HepG2 (cell line): ENCODE results near the gene CD9. TPM values are rescaled to one million over a fixed set of nuclear protein-coding genes. Genes with fewer than 3 reads are reported as not detected.
A peak's percentile ranks its signal among the peaks of the same experiment; 100 is the strongest.

Source experiments
- ATM ChIP-seq: fragments of 450-650 bp; IDR thresholded peaks from 2 replicates; pipeline ENCODE4 v1.7.1; 2017; ENCODE audit warnings: mild to moderate bottlenecking, borderline replicate concordance
- FOXA3 ChIP-seq: IDR thresholded peaks from 2 replicates; pipeline ENCODE4 v1.6.1; 2016; ENCODE audit warnings: missing genetic modification reagents, missing compliant biosample characterization
- HOXA5 ChIP-seq: sonication (generic); formaldehyde crosslinking; IDR thresholded peaks from 2 replicates; pipeline ENCODE4 v1.4.0; 2020; ENCODE audit warnings: missing genetic modification reagents
- JDP2 ChIP-seq: sonication (generic); formaldehyde crosslinking; IDR thresholded peaks from 2 replicates; pipeline ENCODE4 v1.8.1; 2022; ENCODE audit warnings: missing genetic modification reagents, borderline replicate concordance
- JUNB ChIP-seq: sonication (generic); formaldehyde crosslinking; IDR thresholded peaks from 2 replicates; pipeline ENCODE4 v1.8.0; 2022; ENCODE audit warnings: missing genetic modification reagents, mild to moderate bottlenecking, borderline replicate concordance
- MTF2 ChIP-seq: sonication (generic); formaldehyde crosslinking; IDR thresholded peaks from 2 replicates; pipeline ENCODE4 v1.5.0; 2020; ENCODE audit warnings: missing genetic modification reagents, borderline replicate concordance
- MZF1 ChIP-seq: sonication (generic); formaldehyde crosslinking; IDR thresholded peaks from 2 replicates; pipeline ENCODE4 v1.8.1; 2023; ENCODE audit warnings: mild to moderate bottlenecking, missing genetic modification reagents, borderline replicate concordance
- POLR2G ChIP-seq: fragments of 200-400 bp; formaldehyde crosslinking; IDR thresholded peaks from 2 replicates; pipeline ENCODE4 v1.6.1; 2018; ENCODE audit warnings: mild to moderate bottlenecking, low read depth, low read length, moderate library complexity
- RXRA ChIP-seq: sonication (generic); formaldehyde crosslinking; IDR thresholded peaks from 2 replicates; pipeline ENCODE4 v1.5.1; 2020; ENCODE audit warnings: missing genetic modification reagents
- SMC3 ChIP-seq: IDR thresholded peaks from 2 replicates; pipeline ENCODE4 v1.6.1; 2011; ENCODE audit warnings: low read length, improper control_type of control experiment
- TBX3 ChIP-seq: fragments of 450-650 bp; IDR thresholded peaks from 2 replicates; pipeline ENCODE4 v1.6.1; 2017; ENCODE audit warnings: antibody characterized with exemption, mild to moderate bottlenecking, inconsistent platforms, borderline replicate concordance
- ZBTB8A ChIP-seq: sonication (generic); formaldehyde crosslinking; IDR thresholded peaks from 2 replicates; pipeline ENCODE4 v1.4.0; 2020; ENCODE audit warnings: mild to moderate bottlenecking, low read depth, missing genetic modification reagents, borderline replicate concordance
- ZFP90 ChIP-seq: sonication (generic); formaldehyde crosslinking; IDR thresholded peaks from 2 replicates; pipeline ENCODE4 v1.8.0; 2022; ENCODE audit warnings: missing genetic modification reagents, mild to moderate bottlenecking, inconsistent platforms, borderline replicate concordance
- ZNF205 ChIP-seq: IDR thresholded peaks from 2 replicates; pipeline ENCODE4 v1.6.1; 2018; ENCODE audit warnings: missing biosample characterization, missing genetic modification reagents
- ZSCAN31 ChIP-seq: sonication (generic); formaldehyde crosslinking; IDR thresholded peaks from 2 replicates; pipeline ENCODE4 v1.5.0; 2020; ENCODE audit warnings: low read depth, mild to moderate bottlenecking, missing genetic modification reagents
- polyA plus RNA-seq, 8 experiments: library from polyadenylated mRNA; depleted of rRNA in 3 of 8; stranded (reverse) in 7 of 8; unstranded in 1 of 8; fragments of >200 nt; fragmentation: Illumina TruSeq in 4 of 8; extraction: Trizol in 4 of 8; gene quantifications; 2 replicates each; pipeline versions ENCODE4 v1.2.1 to v1.2.3, GENCODE V29; 2011 to 2016; ENCODE audit warnings: low read depth in 4 of 8, missing spikeins in 1 of 8, mixed read lengths in 1 of 8; ENCODE audit not compliant: insufficient read depth in 1 of 8
- total RNA-seq, 5 experiments: library from RNA; depleted of rRNA; stranded (reverse); fragments of >200 nt; fragmentation: Illumina TruSeq; extraction: Trizol; gene quantifications; 2 replicates each; pipeline ENCODE4 v1.2.3, GENCODE V29; 2016; ENCODE audit warnings: low read depth in 1 of 5
- TF ChIP-seq, protein P1 (sequence below): sonication (generic); formaldehyde crosslinking; IDR thresholded peaks from 2 replicates; pipeline ENCODE4 v1.5.0; 2020; ENCODE audit warnings: mild to moderate bottlenecking, missing genetic modification reagents, borderline replicate concordance
- TF ChIP-seq, protein P2 (sequence below): fragments of 450-650 bp; IDR thresholded peaks from 2 replicates; pipeline ENCODE4 v1.6.1; 2016
- TF ChIP-seq, protein P3 (sequence below): sonication (generic); formaldehyde crosslinking; IDR thresholded peaks from 2 replicates; pipeline ENCODE4 v1.4.0; 2020; ENCODE audit warnings: missing genetic modification reagents
- TF ChIP-seq, protein P4 (sequence below): IDR thresholded peaks from 2 replicates; pipeline ENCODE4 v1.6.1; 2018; ENCODE audit warnings: missing genetic modification reagents
- TF ChIP-seq, protein P5 (sequence below): sonication (generic); formaldehyde crosslinking; conservative IDR thresholded peaks from 2 replicates; pipeline ENCODE4 v1.4.0; 2020; ENCODE audit warnings: missing genetic modification reagents
- TF ChIP-seq, protein P6 (sequence below): sonication (generic); formaldehyde crosslinking; IDR thresholded peaks from 2 replicates; pipeline ENCODE4 v1.5.1; 2020; ENCODE audit warnings: missing genetic modification reagents, mild to moderate bottlenecking, borderline replicate concordance

Gene CD9
- total and polyA plus RNA-seq, 2 of the 13 experiments (the other 11 are each of a cell fraction or from before 2014, with no cell fraction given), result 5.8 to 38.3 TPM

DNA sequence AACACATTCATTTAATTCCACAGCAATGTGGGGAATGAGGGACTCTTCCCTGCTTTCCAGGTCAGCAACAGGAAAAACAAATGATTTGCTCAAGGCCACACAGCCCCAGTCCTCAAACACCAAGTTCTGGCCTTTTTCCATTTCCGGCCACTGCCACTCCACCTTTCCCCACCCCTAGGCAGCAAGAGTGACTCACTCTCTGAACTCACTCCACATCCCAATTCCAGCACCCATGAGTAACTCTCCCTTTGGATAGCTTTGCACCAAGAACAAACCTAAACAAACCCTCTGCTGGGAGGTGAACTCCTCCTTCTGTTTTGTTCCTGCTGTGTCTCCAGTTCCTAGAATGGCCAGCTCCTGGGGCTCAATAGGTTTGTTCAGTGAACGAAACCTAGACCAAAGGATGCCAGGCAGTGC, 79.9 kb downstream of the CD9 start (continued):
- TF ChIP-seq, protein P1, sequence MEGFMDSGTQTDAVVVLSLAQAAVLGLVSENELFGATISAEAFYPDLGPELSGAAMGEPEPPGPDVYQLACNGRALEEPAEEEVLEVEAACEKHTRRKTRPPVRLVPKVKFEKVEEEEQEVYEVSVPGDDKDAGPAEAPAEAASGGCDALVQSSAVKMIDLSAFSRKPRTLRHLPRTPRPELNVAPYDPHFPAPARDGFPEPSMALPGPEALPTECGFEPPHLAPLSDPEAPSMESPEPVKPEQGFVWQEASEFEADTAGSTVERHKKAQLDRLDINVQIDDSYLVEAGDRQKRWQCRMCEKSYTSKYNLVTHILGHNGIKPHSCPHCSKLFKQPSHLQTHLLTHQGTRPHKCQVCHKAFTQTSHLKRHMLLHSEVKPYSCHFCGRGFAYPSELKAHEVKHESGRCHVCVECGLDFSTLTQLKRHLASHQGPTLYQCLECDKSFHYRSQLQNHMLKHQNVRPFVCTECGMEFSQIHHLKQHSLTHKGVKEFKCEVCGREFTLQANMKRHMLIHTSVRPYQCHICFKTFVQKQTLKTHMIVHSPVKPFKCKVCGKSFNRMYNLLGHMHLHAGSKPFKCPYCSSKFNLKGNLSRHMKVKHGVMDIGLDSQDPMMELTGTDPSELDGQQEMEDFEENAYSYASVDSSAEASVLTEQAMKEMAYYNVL, result peak; percentile 93
- peak; percentile 70 for TF ChIP-seq FOXA3 (CRISPR knock-in tag)
- no peak for TF ChIP-seq MZF1 (CRISPR knock-in tag)
- no peak for TF ChIP-seq SMC3
- TF ChIP-seq, protein P2, sequence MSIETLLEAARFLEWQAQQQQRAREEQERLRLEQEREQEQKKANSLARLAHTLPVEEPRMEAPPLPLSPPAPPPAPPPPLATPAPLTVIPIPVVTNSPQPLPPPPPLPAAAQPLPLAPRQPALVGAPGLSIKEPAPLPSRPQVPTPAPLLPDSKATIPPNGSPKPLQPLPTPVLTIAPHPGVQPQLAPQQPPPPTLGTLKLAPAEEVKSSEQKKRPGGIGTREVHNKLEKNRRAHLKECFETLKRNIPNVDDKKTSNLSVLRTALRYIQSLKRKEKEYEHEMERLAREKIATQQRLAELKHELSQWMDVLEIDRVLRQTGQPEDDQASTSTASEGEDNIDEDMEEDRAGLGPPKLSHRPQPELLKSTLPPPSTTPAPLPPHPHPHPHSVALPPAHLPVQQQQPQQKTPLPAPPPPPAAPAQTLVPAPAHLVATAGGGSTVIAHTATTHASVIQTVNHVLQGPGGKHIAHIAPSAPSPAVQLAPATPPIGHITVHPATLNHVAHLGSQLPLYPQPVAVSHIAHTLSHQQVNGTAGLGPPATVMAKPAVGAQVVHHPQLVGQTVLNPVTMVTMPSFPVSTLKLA, result no peak
- no peak for TF ChIP-seq TBX3
- TF ChIP-seq, protein P3, sequence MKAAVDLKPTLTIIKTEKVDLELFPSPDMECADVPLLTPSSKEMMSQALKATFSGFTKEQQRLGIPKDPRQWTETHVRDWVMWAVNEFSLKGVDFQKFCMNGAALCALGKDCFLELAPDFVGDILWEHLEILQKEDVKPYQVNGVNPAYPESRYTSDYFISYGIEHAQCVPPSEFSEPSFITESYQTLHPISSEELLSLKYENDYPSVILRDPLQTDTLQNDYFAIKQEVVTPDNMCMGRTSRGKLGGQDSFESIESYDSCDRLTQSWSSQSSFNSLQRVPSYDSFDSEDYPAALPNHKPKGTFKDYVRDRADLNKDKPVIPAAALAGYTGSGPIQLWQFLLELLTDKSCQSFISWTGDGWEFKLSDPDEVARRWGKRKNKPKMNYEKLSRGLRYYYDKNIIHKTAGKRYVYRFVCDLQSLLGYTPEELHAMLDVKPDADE, result no peak
- no peak for TF ChIP-seq ZBTB8A (CRISPR knock-in tag)
- TF ChIP-seq, protein P4, sequence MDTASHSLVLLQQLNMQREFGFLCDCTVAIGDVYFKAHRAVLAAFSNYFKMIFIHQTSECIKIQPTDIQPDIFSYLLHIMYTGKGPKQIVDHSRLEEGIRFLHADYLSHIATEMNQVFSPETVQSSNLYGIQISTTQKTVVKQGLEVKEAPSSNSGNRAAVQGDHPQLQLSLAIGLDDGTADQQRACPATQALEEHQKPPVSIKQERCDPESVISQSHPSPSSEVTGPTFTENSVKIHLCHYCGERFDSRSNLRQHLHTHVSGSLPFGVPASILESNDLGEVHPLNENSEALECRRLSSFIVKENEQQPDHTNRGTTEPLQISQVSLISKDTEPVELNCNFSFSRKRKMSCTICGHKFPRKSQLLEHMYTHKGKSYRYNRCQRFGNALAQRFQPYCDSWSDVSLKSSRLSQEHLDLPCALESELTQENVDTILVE (CRISPR knock-in tag), result peak; percentile 23; the same call in 1 of the 2 replicates
- TF ChIP-seq, protein P5, sequence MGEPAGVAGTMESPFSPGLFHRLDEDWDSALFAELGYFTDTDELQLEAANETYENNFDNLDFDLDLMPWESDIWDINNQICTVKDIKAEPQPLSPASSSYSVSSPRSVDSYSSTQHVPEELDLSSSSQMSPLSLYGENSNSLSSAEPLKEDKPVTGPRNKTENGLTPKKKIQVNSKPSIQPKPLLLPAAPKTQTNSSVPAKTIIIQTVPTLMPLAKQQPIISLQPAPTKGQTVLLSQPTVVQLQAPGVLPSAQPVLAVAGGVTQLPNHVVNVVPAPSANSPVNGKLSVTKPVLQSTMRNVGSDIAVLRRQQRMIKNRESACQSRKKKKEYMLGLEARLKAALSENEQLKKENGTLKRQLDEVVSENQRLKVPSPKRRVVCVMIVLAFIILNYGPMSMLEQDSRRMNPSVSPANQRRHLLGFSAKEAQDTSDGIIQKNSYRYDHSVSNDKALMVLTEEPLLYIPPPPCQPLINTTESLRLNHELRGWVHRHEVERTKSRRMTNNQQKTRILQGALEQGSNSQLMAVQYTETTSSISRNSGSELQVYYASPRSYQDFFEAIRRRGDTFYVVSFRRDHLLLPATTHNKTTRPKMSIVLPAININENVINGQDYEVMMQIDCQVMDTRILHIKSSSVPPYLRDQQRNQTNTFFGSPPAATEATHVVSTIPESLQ (CRISPR knock-in tag), result no peak
- no peak for TF ChIP-seq POLR2G
- TF ChIP-seq RXRA, result no peak
- no peak for TF ChIP-seq ZNF205 (CRISPR knock-in tag)
- no peak for TF ChIP-seq ZFP90 (CRISPR knock-in tag)
- peak; percentile 73; the same call in 1 of the 2 replicates for TF ChIP-seq JUNB
- no peak for TF ChIP-seq HOXA5
- TF ChIP-seq JDP2, result no peak
- no peak for TF ChIP-seq ATM
- no peak for TF ChIP-seq MTF2 (CRISPR knock-in tag)
- TF ChIP-seq ZSCAN31 (CRISPR knock-in tag), result no peak
- TF ChIP-seq, protein P6, sequence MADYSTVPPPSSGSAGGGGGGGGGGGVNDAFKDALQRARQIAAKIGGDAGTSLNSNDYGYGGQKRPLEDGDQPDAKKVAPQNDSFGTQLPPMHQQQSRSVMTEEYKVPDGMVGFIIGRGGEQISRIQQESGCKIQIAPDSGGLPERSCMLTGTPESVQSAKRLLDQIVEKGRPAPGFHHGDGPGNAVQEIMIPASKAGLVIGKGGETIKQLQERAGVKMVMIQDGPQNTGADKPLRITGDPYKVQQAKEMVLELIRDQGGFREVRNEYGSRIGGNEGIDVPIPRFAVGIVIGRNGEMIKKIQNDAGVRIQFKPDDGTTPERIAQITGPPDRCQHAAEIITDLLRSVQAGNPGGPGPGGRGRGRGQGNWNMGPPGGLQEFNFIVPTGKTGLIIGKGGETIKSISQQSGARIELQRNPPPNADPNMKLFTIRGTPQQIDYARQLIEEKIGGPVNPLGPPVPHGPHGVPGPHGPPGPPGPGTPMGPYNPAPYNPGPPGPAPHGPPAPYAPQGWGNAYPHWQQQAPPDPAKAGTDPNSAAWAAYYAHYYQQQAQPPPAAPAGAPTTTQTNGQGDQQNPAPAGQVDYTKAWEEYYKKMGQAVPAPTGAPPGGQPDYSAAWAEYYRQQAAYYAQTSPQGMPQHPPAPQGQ (CRISPR knock-in tag), result no peak
